NCI-H82 (cell line): Measurements from ENCODE around the gene P2RY2.
"Not testable (repeated sequence)": the region's sequence is repeated elsewhere in the genome, so short reads cannot be mapped to it uniquely, and the experiment has no call there.

Experiments
- DNase-seq: peaks from one replicate; lab custom pipeline; 2025; lab: John Stamatoyannopoulos, UW

The P2RY2 gene

DNA sequence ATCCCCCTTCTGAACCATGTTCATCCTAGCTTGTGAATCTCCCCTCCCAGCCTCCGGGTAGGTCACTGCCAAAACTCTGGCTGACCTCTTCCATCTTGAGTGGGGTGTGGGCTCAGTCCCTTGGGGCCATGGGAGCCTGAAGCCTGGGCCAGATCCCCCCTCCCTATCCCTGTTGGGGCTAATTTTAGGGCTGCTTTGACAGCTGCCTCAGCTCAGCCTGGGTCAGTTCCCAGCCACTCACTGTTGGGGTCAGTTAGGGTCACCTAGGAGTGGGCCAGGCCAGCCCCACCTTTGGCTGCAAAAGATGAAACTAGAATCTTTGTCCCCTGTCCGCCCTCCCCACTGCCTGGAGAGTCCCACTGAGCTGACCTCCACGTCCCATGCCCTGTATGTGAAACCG, 29.8 kb upstream of the P2RY2 start:
- DNase-seq = no peak

DNA sequence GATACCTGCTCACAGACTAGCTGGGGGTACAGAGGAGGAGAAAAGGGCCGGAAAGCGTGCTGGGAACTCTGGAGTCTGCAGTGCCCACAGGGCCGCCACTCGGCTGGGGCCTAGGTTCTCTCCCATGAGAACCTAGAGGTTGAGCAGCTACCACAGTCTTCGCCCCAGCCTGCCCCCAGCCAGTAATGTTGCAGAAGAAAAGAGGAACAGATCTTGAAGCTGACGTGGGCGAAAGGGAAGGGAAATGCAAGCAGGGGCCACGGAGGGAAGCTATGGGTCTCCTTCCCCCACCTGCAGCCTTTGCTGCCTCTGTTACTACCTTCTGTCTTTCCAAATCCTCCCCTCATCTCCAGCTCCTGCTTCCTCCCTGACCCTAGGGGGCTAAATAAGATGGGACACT, 28.8 kb upstream of the P2RY2 start:
- no peak for DNase-seq

DNA sequence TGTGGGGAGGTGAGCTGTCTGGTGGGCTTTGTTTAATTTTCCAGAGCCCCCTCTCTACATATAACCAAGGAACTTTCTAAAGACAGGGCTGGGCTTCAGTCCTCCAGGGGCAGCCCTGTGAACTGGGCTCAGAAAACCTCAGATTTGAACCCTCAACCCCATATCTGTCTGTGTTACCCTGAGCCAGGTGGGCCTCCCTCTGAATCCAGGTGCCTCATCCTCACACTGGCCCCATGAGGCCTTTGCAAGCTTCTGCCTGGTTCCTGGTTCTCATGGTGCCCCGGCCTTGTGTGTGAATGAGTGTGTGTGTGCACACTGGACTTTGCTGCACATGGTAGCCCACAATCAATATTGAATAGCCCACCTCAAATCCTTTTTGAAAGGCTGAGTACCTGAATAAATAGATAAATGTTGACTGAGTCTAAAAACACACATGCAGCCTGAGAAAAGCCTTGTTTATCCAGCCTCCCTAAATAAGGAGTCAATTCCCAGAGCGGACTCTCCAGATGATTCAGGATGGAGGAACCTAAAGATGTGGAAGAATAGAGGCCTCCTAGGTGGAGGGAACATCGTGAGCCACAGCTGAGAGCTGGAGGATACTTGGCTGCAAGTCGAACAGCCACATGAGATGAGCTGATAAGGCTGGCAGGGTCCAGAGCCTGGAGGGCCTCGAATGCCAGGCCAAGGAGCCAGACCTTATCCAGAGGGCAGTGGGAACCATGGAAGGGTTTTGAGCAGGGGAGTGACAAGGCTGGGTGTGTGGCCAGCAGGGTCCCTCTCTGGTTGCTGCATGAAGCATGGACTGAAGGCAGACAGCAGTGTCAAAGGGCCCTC, 28.1 kb upstream of the P2RY2 start:
- no peak for DNase-seq

DNA sequence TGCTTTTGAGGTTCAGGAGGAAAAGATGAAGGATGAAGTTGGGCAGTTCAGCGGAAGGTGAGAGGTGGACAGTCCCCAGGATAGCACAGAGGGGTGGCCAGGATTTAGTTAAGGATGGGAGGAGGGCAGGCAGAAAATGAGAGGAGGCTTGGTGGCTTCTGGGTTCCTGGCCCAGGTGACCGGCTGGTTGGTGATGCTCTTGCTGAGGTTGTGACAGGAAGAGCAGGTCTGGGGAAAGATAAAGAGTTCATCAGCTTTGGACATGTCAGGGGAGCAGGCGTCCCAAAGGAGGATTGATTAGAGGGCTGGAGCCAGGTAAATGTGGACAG, 27.6 kb upstream of the P2RY2 start:
- no peak for DNase-seq

DNA sequence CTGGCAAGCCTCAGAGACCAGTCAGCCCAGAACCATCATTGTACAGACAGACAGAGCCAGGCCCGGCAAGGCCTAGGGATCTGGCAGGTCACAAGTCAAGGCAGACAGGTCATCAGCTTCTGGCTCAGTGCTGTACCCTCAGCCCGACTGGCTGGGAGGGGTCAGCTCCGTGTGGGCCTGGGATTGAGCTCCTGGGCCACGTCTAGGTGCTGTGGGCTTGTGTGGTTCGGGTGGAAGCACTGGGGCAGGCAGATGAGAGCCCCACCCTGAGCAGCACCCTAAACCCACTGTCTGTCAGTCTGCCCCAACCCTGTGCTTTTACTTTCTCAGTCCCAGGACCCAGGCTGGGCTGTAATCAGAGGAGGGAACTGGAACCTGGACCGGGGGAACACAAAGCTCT, 26.9 kb upstream of the P2RY2 start:
- no peak for DNase-seq

DNA sequence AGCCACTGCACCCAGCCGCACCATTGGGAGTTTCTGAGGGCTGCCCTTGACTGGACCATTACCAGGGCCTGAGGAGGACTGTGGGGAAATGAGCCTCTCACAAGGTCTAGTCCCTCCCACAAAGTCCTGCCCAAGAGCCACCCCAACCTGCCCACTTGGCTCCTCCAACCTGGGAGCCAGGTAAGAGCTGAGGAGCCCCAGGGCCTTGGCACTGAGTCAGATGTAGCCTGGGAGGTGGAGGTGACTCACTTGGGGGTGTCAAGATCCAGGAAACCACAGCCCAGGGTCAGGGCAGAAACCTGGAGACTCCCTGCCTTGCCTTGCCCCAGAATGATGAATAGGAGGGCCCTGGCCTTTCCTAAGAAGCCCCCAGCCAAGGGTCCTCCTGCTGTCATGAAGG, 25.8 kb upstream of the P2RY2 start:
- no peak for DNase-seq

DNA sequence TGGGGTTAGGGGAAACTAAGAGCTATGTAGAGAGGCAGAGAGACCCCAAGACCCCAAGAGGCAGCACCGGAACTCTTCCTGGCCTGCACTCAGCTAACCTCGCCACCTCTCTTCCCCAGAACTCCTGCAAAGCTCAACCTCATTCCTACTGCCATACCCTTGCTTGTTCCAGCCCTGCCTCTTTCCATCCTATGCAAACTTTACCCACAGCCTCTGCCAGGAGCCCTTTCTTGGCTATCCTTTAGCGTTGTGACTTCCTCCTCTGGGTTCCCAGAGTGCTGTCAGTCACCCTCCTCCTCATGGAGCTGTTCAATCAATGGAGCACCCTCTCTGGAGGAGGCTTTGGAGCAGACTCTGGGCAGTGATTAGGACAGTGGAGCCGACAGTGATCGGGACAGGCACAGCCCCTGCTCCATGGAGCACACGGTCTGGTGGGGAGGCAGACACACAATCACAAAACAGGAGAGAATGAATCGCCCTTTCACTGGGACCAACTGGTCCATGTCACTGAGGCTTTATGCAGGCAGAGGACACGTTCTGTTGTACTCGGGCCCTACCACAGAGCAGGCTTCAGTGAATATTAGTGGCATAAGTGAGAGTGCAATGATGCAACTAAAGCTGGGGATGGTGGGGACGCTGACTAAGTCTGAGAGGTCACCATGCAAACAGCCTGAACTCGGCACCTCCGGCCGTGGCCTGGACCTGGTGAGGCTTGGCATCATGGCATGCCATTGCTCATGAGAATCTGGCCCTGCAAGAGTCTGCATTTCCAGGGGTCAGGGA, 24.6 kb upstream of the P2RY2 start:
- no peak for DNase-seq

DNA sequence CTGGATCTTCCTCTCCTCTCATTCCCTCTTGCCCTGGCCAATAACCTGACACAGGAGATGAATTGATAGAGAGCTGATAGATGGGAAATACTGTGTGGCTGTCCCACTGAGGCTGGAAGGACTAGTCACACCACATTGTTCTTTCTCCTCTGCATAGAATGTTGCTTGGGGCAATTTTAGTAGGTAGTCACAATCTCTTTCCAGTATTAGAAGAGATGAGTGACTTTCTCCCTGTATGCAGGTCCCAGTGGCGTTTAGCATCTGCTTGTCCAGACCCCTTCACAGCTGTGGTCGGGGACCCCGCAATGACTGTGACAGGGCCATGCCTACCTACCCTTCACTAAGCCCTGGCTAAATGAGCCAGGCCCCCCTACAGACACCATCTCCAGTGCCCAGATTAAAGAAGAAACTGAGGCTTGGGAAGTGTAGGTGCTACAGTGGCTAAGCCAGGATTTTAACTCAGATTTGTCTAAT, 24.0 kb upstream of the P2RY2 start:
- DNase-seq = no peak

DNA sequence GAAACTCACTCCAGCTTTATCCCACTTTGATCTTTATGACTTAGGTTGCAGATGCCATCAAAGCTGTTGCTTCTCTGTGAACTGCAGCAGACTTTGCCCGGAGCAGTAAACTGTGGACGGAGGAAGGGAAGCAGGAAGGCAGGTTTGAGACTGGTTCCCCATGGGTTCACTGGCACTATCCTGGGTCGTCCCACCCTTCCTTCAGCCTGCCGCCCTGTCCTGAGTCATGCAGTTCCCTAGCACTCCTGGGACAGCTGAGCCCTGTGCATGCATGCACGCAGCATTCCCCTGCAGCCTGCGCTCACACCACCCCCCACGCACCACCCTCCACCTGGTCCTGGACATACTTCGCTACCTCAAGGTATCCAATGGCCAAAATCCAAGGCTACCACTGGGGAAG, 23.5 kb upstream of the P2RY2 start:
- DNase-seq = no peak

DNA sequence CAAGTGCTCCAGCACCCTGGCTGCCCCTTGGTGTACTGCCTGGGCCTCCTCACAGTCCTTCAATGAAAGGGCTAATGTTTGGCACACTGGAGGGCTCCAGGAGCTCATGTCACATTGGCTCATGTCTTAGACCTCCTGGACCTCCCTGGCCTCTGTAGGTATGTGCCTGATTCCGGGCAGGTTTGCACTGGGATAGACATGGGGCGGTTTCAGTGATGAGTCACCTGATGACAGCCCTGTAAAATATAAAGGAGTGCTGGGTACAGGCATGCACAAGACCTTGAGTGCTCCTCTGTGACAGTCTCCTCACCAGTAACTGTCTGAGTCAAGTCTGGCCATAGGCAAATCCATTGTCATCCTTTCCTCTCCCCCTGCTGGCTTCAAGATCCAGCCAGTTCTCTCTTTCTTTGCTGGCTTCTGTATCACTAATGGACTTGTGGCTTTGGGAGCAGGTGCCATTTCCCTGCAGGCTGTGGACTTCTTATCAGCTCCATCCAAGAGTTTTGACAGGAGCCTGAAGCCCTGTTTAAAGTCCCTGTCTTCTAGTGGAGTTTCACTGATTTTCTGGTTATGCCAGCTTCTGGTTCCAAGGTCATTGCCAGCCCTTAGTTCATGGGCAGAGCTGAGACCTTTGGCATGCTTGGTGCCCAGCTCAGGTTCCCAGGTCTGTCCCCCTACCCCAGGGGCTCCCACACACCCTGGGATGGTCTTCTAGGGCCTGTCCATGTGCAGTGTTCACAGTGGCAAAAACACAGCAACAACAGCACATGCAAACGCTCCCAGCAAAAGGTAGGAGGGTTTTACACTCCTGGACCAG, 22.7 kb upstream of the P2RY2 start:
- no peak for DNase-seq

DNA sequence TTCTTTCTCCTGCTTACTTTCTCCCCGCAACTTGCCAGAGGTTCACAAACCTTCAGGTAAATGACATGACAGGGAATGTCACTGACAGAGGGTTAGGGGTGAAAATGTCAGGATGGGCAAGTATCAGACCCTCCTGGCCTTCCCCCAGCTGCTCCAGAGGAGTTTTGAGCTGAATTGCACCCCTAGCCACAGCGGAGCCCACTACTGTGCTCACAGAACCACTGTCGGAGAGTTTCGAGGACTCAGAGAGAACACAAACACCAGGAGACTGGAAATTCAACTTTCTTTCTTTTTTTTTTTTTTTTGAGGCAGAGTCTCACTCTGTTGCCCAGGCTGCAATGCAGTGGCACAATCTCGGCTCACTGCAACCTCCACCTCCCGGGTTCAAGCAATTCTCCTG, 21.5 kb upstream of the P2RY2 start:
- DNase-seq = no peak

DNA sequence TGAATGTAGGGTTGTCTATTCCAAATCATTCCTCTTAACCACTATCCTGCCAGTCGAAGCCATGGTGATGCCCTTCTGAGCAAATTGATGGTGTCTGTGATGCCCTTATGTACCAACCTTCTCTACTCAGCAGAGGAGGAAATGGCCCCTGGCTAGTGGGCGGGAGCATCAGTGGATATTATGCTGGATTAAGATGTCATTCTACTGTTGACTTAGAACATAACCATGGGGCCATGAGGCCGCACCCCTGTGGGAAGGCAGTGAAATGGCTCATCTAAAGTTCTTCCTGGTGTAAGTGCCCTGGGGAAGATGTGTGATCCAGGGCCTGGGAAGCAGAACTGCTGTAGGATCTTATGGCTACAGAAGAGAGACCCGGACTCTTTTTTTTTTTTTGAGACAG, 20.7 kb upstream of the P2RY2 start:
- no peak for DNase-seq

DNA sequence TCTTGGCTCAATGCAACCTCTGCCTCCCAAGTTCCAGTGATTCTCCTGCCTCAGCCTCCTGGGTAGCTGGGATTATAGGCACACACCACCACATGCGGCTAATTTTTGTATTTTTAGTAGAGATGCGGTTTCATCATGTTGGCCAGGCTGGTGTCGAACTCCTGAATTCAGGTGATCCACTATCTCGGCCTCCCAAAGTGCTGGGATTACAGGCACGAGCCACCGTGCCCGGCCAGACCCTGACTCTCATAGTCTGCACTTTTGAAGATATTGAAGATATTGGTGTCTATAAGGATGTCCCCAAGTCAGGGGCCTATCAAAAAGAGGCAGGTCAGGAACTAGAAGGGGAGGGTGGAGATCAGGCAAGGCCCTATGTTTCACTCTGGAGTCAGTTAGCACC, 20.3 kb upstream of the P2RY2 start:
- not testable (repeated sequence) for DNase-seq

DNA sequence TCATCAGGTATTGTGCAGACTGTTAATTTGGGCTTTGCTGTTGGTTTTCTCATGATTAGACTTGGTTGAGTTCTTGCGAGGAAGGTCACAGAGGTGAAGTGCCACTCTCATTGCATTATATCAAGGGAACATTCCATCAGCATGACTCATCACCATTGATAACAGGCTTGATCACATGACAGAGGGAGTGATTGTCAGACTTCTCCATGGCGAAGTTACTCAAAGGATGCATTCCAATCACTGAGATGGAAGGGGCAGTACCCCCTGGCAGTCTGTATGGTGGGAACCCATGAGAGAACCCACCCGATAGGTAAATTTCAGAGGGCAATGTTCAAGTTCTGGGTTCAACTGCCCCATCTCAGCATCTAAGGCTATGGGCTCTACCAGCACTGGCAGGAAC, 19.4 kb upstream of the P2RY2 start:
- DNase-seq = no peak

DNA sequence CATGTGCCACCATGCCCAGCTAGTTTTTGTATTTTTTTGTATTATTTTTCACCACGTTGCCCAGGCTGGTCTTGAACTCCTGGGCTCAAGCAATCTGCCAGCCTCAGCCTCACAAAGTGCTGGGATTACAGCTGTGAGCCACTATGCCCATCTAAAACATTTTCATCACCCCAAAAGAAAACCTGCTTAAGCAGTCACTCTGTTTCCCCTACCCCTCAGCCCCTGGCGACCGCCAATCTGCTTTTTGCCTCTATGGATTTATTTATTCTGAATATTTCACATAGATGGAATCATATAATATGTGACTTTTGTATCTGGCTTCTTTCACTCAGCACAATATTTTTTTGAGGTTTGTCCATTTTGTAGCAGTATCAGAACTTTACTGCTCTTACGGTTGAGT, 18.6 kb upstream of the P2RY2 start:
- no peak for DNase-seq

DNA sequence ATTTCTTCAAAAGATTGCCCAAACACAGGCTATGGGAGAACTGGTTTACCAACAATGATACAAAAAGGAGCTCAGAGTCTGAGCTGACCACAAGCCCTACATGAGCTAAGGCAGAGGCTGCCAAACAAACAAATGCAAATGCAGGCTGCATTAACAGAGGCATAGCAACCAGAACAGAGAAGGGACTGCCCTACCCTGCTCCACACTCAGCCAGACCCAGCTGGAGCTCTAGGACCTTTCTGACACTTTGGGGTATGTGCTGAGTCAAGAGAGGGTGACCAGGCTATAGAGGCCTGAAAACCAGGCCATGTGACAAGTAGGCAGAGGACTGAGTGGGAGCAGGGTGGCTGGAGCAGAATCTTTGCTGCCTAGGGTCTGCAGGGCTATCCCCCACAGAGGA, 17.8 kb upstream of the P2RY2 start:
- peak; percentile 14 for DNase-seq

DNA sequence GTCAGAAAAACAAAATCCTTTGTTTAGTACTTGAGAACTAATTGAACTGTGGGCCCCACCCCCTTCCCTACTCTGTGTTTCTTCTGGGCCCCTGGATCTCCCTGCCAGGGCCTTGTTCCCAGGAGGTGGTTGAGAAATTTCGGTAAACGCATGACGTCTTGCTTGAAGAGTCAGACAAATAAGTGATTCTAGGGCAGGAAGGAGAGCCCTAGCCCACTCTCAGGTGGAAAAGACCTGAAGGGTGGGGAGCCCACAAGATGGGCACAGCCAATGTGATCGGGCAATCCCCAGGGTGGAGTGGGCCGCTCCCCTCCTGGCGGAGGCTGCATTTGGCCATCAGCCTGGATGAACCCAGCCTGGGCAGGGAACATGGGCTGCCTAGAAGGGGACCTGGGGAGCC, 16.8 kb upstream of the P2RY2 start:
- DNase-seq = peak; percentile 77

DNA sequence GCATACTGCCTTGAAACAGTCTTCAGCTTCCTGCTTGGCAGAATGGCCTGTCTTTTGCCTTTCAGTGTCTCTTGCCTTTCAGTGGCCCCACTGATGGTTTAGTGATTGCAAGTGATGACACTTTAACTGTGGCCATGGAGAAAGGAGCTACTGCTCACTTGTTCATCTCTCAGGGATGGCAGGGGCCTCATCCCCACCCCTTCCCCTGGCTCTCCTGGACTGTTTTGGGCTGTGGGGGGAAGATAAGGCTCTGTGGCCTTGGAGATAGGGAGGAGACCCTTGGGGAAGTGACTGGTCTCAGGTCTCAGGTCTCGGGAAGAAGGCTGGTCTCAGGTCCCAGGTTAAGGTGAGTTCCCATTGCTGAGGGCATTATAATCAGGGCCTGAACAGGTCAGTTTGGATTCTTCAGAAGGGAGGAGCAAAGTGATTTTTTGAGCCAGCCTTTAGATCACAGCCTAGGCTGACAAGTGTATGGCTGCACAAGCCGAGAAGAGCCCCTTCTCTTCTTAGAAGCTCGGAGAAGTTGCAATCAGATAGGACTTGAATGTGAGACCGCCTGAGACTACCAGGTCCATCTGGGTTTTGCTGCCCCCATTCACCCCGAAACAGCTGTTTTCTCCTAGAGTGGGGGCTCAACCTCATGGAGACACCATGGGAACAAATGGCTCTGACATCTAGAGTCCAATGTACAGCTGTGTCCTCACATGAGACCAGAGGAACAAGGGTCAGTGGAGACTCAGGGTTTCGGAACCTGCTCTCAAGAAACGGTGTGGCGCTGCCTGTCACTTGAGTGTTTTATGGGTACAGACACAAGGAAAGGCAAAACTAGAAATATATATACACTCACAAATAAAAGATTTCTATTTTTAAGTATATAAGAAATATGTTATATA, 15.9 kb upstream of the P2RY2 start:
- DNase-seq = peak; percentile 61

DNA sequence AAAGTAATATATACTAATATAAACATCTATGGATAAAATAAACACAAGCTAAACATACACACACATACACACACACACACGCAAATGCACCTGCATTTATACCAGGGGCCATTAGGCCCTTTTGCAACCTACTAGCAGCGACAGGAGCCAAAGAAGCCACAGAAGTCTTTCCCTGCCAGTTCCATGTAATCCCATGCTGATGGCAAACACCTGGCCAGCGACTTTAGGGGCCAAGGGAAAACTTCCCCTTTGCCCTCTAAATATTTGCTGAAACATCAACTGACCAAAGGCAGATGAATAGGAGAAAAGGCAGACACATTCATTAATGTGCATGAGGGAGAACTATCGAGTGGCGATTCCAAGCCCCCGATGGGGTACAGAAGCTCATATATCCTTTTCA, 14.8 kb upstream of the P2RY2 start:
- peak; percentile 6 for DNase-seq

DNA sequence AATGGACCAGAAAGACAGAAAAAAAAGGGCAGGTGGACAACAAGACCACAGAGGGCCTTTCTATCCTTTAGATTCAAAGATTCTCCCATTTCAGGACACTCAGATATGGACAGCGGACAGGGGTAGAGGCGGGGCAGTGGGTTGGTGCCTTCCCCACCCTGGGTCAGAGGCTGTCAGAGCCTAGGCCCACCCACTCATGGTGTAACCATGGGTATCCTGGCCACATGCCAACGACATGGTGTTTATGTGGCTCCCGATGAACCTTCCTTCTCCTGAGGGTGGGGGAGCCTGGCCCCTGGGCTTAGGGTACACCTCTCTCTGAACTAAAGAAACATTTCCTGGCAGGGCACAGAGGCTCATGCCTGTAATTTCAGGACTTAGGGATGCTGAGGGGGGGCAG, 14.3 kb upstream of the P2RY2 start:
- DNase-seq = peak; percentile 16

DNA sequence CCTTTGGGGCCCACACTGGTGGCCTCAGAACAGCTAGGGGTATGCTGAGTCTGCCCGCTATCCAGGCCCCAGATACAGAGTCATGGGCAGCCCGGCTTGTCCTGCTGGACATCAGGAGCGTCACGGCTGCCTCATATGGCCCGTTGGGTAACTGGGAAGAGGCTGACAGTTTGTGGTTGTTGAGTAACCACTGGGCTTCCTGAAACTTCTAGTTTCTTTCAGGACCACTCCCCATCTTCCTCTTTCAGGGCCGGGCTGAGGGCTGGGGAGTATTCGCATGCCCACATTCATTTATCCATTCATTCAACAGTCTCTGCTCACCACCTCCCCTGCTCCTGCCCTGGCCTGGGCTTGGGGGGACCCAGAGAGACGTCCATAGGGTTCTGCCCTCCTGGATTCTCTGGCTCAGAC, 13.4 kb upstream of the P2RY2 start:
- DNase-seq = no peak
